IPS-15b (cell line): ENCODE results near the gene TMEM163.

Experiments
- H3K27me3 ChIP-seq: one replicate; pipeline ENCODE4 v1.6.1; 2013; ENCODE audit warnings: low read length; ENCODE audit not compliant: control insufficient read depth, insufficient read depth
- H3K36me3 ChIP-seq: one replicate; pipeline ENCODE4 v1.6.1; 2013; ENCODE audit warnings: low read length; ENCODE audit not compliant: control insufficient read depth, insufficient read depth
- H3K4me1 ChIP-seq: one replicate; pipeline ENCODE4 v1.6.1; 2013; ENCODE audit warnings: mild to moderate bottlenecking, low read length; ENCODE audit not compliant: control insufficient read depth, insufficient read depth
- H3K4me3 ChIP-seq: one replicate; pipeline ENCODE4 v1.5.1; 2013; ENCODE audit warnings: low read depth, low read length
- H3K9ac ChIP-seq: one replicate; pipeline ENCODE4 v1.6.1; 2013; ENCODE audit warnings: low read depth, mild to moderate bottlenecking, low read length
- H3K9me3 ChIP-seq: one replicate; pipeline ENCODE4 v1.6.1; 2013; ENCODE audit warnings: mild to moderate bottlenecking, low read length; ENCODE audit not compliant: control insufficient read depth, insufficient read depth

TMEM163 gene

DNA sequence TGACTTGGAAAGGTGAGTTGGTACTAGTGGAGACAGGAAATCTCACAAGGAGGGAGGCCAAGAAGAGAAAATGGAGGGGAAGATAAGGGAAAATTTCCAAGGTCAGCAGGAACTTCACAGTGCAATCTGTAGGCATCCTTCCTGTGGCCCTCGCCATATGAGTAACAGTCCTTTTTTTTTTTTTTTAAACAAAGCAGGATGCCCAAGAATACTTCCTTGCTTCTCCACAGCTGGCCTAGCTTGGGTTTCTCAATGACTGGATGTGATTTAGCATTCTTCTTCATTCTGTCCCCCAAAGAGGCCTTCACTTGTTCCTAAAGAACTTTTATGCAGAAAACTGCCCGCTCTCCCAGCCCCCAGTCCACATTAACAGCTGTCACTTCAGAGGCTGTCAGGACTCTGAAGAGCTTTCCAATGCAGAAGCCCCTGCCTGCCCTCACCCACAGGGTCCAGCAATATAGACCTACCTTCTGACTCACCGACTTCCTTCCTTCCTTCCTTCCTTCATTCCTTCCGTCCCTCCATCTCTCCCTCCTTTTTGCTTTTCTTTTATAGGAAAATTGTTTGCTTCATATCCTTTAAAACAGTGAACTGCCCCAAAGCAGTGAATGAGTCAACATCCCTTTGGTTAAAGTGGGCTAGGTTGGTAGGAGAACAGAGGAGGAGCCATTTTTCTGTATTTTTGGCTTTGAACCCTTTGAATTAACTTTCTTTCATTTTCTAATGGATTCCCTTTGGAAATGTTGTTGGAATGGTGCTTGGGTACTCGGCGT, 292.9 kb downstream of the TMEM163 start:
- Histone ChIP-seq H3K4me1 (no peaks in the 10 kb centered on the region), H3K27me3 (peaks cover 13% of the 10 kb centered on the region), H3K4me3 (no peak overlapping the region), H3K36me3 (peaks cover 4% of the 10 kb centered on the region), H3K9me3 (no peaks in the 10 kb centered on the region), H3K9ac (no peak overlapping the region)

DNA sequence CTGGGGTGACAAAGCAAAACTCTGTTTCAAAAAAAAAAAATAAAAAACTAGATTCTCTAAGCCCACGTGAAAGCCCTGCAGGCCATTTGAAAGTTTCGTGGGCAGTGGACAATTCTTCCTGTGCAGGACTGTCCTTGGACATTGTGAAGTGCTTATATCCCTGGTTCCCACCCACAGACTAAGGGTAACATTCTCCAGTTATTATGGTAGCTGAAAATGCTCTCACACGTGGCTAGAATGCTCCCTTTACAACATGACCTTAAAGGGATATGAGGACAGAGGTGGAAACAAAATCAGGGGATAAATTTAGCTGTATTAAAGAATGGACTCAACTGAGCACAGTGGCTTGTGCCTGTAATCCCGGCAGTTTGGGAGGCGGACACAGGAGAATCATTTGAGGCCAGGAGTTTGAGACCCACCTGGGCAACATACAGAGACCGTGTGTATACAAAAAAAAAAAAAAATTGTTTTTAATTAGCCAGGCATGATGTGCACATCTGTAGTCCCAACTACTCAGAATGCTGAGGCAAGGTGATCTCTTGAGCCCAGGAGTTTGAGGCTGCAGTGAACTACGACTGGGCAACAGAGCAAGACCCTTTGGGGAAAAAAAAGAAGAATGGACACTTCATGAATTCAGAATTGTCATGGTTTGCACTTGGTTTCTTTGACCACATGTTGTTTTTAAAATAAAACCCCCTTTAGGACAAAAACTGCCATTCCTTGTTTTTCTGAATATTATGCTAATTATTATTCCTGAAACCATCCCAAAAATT, 297.1 kb downstream of the TMEM163 start:
- Histone ChIP-seq H3K9me3 (no peaks in the 10 kb centered on the region), H3K36me3 (peaks cover 4% of the 10 kb centered on the region), H3K4me1 (no peaks in the 10 kb centered on the region), H3K4me3 (no peak overlapping the region), H3K9ac (no peak overlapping the region), H3K27me3 (no peaks in the 10 kb centered on the region)

DNA sequence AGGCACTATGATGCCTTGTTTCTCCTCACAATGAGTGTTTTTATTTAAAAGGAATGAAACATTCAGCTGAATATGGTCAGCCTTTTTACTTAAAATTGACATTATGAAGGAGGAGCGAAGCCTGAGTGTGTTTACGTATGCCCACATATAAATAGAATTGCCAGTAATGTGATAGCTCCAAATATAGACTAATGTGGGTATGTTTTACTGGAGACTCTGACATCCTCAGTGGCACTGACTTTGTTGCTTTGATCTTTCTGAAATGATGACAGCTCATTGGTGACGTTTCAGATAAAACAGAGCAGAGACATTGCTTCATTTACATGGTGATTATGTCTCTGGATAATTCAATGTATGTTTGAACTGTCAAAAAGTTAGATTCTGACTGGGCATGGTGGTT, 297.9 kb downstream of the TMEM163 start:
- H3K4me3 ChIP-seq = no peak overlapping the region
- peaks cover 4% of the 10 kb centered on the region for H3K36me3 ChIP-seq
- no peaks in the 10 kb centered on the region for H3K27me3 ChIP-seq
- H3K9ac ChIP-seq = no peak overlapping the region
- no peaks in the 10 kb centered on the region for H3K9me3 ChIP-seq
- H3K4me1 ChIP-seq = no peaks in the 10 kb centered on the region

DNA sequence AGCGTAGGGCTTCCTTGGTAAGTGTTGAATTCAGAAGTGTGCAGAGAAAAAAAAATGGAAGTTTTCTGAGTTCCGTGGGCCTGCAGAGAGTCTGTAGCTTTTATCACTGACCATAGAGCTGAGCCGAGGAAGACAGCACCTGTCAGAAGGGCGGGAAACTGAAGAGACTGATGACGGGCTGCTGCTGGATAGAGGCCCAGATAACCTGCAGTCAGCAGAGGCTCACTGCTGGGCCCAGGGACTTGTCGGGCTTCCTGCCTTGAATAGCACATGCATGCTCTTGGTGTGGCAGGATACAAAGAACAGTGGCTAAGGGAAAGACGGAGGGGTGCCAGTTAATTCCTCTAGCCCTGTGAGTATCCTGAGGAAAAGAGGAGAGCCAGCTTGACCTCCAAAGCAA, 298.5 kb downstream of the TMEM163 start:
- no peak overlapping the region for H3K9ac ChIP-seq
- no peaks in the 10 kb centered on the region for H3K4me1 ChIP-seq
- H3K9me3 ChIP-seq = no peaks in the 10 kb centered on the region
- no peak overlapping the region for H3K4me3 ChIP-seq
- H3K36me3 ChIP-seq = peaks cover 4% of the 10 kb centered on the region
- H3K27me3 ChIP-seq = no peaks in the 10 kb centered on the region

DNA sequence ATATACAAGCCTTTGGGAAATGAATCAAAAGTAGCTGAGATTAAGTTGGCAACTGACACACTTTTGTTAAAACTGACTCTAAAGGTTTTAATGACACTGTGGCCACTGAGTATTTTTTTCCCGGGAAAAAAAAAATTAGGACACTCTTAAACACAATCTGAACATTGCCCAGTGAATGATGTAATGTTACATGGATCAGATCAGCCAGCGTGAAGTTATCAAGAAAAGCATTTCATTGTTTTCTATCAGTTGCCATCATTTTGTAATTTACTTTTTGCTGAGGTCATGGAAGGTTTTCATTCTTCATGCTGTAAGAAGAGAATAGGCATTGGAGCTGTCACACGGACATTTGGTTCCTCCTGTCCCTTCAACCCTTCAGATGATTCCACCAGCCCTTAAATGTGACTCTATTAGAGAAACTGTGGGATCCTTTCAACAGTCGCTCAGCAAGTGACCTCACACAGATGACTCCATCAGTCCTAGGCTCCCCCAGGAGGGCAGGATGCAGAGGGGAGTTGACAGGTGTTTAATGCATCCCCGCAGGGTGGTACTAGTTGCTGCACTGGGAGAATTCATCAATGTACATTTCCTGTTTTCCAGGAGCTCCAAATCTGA, 300.7 kb downstream of the TMEM163 start:
- no peak overlapping the region for H3K9ac ChIP-seq
- no peaks in the 10 kb centered on the region for H3K27me3 ChIP-seq
- H3K9me3 ChIP-seq = no peaks in the 10 kb centered on the region
- H3K4me1 ChIP-seq = no peaks in the 10 kb centered on the region
- H3K36me3 ChIP-seq = peaks cover under 1% of the 10 kb centered on the region
- no peak overlapping the region for H3K4me3 ChIP-seq

DNA sequence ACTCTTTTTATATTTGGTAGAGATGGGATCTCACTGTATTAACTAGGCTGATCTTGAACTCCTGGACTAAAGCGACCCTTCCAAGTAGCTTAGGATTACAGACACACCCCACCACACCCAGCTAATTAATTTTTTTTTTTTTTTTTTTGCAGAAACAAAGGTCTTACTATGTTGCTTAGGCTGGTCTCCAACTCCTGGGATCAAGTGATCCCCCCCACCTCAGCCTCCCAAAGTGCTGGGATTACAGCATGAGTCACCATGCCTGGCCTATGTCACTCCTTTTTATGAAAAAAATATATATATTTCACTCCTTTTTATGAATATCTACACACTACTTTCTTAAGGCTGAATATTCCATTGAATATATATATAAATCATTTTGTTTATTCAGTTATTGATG, 302.2 kb downstream of the TMEM163 start:
- Histone ChIP-seq H3K4me3 (no peak overlapping the region), H3K9me3 (no peaks in the 10 kb centered on the region), H3K9ac (no peak overlapping the region), H3K4me1 (peaks cover 5% of the 10 kb centered on the region), H3K27me3 (no peaks in the 10 kb centered on the region), H3K36me3 (no peaks in the 10 kb centered on the region)

DNA sequence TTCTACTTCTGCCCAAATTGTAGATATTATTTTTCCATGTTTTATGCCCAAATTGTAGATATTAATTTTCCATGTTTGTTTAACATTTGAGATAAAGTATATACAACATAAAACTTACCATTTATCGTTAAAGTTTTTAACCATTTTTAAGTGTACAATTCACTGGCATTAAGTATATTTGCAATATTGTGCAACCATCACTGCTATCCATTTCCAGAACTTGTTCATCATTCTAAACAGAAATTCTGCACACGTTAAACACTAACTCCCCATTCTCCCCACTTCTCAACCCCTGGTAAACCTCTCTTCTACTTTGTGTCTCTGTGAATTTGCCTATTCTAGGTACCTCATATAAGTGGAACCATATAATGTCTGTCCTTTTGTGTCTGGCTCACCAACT, 302.8 kb downstream of the TMEM163 start:
- Histone ChIP-seq H3K4me1 (peaks cover 6% of the 10 kb centered on the region), H3K9ac (no peak overlapping the region), H3K9me3 (no peaks in the 10 kb centered on the region), H3K4me3 (no peak overlapping the region), H3K36me3 (no peaks in the 10 kb centered on the region), H3K27me3 (no peaks in the 10 kb centered on the region)

DNA sequence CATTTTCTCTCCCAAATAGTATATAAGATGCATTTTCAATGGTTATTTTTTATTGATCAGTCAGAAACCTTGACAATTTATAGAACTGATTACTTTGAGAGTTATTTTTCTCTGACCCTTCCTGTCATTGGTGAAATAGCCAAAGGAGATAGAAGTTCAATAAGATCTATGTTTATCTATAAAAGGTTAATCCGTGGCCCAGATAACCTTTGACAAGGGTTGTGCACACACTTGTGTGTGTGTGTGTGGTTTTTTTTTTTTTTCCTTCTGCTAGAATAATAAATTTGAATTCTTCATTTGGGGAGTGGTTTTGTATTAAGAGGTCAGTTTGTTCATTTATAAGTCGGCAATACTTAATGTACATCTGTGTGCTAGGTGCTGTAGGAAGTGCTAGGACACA, 304.9 kb downstream of the TMEM163 start:
- Histone ChIP-seq H3K36me3 (no peaks in the 10 kb centered on the region), H3K27me3 (no peaks in the 10 kb centered on the region), H3K4me1 (peaks cover 6% of the 10 kb centered on the region), H3K9me3 (no peaks in the 10 kb centered on the region), H3K9ac (no peak overlapping the region), H3K4me3 (no peak overlapping the region)

DNA sequence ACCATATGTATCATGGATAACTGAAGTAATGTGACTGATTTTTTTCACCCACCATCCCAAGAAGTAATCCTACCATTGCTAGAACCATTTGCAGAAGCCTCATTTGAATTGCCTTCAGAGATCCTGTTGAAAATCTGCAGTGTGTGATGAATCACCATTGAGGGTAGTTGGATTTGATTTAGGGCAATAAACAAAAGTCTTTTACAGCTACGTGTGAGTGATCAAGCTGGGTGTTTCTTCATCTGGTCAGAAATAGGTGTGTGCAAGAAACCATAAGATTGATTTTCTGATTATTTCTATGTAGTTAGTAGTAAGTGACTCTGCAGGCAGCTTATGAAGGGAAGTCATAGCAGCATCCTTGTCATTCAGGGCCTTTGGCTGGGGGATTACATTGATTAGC, 305.4 kb downstream of the TMEM163 start:
- Histone ChIP-seq H3K9me3 (no peaks in the 10 kb centered on the region), H3K4me3 (no peak overlapping the region), H3K9ac (no peak overlapping the region), H3K27me3 (no peaks in the 10 kb centered on the region), H3K36me3 (no peaks in the 10 kb centered on the region), H3K4me1 (peaks cover 6% of the 10 kb centered on the region)

DNA sequence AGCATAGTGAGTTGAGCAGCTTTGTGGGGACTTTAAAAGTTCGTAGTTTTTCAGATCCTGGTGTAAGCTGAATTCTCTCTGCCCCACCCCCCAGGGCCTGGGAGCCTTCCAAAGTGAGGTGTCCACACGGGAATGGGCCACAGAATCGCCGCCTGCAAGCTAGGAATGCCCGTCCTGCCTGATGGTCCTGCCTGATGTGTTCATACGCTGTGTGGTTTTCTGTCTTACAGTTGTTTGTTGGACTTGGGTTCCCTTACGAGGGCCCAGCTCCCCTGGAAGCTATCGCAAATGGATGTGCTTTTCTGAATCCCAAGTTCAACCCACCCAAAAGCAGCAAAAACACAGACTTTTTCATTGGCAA, 306.2 kb downstream of the TMEM163 start:
- Histone ChIP-seq H3K4me1 (peaks cover 6% of the 10 kb centered on the region), H3K9ac (no peak overlapping the region), H3K9me3 (no peaks in the 10 kb centered on the region), H3K4me3 (no peak overlapping the region), H3K27me3 (no peaks in the 10 kb centered on the region), H3K36me3 (no peaks in the 10 kb centered on the region)

DNA sequence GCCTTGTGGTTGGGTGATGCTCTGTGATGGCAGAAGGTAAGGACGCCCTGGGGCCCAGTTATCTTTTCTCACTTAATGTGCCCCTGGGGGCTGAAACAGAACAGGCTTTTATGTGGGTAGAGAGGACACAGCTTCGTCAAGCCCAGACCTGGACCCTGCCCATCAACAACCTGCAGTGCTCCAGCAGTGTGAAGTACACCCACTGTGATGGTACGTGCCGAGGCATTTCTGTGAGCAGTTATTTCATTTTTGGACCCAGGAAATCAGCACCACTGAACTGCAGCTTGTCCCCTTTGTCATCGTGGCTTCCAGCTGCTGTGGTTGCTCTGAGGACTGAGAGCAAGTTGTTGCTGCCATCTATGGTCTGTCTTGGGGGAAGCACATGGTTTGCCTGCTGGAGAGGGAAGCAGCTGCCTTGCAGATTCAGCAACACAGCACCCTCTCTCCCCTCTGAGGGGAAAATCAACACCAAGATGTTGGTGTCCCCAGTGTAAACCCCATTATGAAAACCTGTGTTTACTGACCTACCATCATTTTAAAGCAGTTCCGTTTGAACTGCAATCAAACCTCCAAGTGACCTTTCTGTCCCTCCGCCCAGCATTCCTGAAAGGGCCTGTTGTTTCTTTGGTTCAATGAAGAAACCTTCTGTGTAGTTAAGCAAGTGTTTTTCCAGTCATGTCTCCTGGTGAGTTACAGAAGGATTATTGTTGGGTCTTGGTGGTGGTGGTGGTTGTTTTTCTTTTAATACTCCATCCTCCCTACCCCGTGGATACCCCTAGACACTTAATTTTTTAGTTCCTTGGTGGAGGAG, 306.8 kb downstream of the TMEM163 start:
- Histone ChIP-seq H3K9ac (no peak overlapping the region), H3K36me3 (no peaks in the 10 kb centered on the region), H3K27me3 (no peaks in the 10 kb centered on the region), H3K9me3 (no peaks in the 10 kb centered on the region), H3K4me1 (peaks cover 6% of the 10 kb centered on the region), H3K4me3 (no peak overlapping the region)
